Measurements from ENCODE around the gene GARIN5A.

The GARIN5A gene

DNA sequence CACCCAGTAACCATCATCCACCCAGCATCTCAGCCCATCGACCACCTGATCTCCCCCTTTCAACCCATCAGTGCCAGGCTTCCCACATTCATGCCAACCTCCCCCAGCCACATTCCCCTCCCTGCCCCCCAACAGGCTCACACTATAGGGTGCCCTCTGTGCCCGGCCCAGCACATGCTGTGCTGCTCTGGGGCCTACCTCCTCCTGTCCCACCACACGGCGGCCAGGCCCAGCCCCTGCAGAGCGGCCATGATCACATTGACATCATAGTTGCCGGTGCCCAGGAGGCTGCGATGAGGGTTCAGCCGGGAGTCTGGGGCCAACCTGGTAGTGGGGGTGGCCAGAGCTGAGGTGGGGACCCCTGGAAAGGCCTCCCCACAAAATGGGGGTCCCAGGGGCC lies 30.7 kb upstream of the GARIN5A start:
- no peak for DNase-seq

DNA sequence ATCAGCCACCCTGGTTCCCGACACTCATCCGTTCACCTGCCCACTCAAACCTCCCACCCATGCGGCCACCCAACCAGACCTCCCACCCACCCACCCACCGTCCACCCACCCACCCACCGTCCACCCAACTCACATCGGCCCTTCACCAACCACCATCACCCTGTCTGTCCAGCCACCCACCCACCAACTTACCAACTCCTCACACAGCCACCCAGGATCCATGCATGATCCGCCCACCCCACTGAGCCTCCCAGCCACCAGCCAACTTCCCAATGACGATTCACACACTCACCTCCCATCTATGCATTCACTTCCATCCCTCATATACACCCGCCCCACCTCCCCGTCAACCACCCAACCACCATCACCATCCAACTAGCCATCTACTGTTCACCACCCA lies 30.1 kb upstream of the GARIN5A start:
- no peak for DNase-seq

DNA sequence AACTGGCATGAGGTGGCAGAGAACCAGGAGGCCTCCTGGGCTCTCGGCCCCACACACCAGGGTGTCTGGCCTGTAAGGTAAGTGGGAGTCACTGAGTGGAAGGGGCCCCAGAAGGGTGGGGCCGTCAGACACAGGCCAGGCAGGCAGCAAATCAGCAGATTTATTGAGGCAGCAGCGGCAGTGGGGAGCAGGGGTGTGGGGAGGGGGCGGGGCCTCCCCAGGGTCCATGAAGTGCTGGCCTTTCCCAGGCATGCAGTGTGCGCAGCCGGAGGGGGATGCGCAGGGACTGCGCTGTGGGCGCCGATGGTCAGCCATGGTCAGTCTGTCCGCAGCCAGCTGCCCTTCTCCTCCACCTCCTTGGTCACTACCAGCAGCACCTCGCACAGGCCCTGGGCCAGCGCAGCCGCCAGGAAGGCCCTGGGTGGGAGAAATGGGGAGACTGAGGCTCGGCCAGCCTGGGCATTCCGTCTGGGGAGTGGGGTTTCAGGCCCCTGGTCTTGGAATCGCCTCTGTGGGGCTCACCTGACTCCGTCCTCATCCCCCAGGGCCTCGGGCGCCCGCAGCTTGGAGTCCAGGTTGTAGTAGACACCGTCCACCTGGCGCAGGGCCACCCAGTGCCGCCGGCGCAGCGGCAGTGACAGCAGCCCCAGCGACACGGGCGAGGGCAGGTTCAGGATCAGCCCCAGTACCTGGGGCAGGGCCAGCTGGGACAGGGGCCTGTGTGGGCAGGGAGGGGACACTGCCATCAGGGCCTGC lies 29.4 kb upstream of the GARIN5A start:
- DNase-seq: no peak

DNA sequence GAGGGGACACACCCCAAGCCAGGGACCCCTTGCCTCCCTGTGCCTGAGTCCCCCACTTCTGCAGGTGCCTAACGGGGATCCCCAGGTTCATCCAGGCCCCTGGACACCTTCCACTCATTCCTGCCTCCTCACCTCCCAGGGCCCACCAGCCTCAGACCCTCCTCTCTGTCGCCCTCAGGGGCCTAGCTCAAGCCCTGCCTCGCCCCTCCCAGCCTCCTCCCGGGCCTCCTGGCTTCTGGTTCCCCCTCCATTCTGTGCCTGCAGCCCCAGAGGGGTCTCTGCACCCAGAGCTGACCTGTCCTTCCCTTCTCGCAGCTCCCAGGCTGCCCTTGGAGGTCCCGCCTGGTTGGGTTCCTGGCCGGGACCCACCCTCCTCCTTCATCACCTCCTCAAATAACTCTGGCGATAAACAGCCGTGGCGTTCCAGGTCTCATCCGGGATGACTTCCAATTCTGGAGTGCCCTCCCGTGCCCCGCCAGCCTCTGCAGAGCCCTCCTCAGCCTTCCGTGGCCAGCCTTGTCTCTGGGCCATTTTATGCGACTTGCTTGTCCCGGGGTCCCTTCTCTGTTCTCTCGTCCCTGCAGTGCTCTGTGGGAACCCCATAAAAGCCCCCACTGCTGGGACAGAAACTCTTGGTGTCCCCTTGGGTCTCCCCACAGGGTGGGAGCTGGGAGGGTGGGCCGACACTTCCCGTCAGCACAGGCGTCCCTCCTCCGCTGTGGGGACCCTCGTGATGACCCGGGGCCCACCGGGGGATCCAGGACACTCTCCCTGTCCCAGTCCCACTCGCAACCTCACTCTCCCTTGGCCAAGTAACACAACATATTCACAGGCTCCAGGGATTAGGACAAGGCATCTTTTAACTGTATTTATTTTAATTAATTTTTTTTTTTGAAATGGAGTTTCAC lies 25.2 kb upstream of the GARIN5A start:
- DNase-seq: no peak

DNA sequence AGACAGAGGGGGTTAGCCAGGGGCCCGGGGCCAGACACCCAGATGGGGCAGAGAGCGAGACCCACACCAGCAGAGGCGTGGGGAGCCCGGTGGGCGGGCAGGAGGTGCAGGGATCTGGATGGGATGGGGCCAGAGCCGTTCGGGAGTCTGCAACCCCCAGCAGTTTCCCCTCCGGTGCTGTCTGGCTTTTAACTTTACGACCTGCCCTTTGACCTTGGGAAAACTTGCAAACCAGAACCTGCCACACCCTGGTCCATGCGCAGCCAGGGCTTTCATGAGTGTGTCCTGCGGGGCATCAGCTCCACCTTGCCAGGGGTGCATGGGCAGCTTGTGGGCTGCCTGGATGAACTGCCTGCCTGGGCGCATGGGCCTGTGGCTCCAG lies 24.5 kb upstream of the GARIN5A start:
- DNase-seq: no peak

DNA sequence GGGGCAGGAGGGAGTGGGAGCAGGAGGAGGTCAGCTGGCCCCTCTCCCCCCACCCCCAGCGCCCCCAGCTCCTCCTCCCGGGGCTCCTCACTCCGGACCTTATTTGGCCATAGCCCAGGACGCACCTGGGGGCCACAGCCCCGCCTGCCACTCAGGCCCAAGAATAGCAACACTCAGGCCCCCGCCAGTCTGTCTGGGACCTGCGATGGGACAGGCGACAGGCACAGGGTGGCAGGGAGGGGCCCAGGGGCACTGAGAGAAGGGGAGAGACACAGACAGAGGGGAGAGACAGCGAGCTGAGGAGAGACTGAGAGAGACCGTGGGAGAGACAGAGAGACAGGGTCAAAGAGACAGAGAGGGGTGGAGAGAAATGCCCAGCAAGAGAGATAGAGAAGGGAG lies 24.1 kb upstream of the GARIN5A start:
- DNase-seq: no peak

DNA sequence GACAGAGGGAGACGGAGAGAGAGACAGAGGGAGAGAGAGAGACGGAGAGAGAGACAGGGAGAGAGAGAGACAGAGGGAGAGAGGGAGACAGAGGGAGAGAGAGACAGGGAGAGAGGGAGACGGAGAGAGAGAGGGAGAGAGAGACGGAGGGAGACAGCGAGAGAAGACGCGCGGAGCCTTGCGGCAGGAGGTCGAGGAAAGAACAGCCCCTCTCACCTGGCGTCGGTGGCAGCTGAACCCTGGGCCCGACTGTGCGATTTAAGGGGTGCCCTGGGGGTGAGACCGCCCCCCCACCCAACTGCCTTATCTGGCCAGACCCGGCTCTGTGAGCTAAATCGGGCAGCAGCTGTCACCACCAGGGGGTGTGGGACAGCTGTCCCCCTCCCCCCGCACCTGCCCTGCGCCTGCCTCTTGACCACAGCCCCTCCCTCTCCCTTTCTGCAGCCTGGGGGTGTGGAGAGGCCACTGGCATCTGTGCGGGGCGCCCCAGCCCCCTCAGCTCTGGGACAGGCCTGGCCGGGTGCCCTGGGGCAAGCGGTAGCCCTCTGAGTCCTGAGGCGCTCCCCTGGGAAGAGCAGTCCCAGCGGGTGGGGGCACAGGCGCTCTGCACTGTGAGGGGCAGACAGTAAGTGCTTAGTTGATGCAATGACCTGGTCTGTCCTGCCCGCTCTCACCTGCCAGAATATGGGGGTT lies 23.6 kb upstream of the GARIN5A start:
- no peak for DNase-seq

DNA sequence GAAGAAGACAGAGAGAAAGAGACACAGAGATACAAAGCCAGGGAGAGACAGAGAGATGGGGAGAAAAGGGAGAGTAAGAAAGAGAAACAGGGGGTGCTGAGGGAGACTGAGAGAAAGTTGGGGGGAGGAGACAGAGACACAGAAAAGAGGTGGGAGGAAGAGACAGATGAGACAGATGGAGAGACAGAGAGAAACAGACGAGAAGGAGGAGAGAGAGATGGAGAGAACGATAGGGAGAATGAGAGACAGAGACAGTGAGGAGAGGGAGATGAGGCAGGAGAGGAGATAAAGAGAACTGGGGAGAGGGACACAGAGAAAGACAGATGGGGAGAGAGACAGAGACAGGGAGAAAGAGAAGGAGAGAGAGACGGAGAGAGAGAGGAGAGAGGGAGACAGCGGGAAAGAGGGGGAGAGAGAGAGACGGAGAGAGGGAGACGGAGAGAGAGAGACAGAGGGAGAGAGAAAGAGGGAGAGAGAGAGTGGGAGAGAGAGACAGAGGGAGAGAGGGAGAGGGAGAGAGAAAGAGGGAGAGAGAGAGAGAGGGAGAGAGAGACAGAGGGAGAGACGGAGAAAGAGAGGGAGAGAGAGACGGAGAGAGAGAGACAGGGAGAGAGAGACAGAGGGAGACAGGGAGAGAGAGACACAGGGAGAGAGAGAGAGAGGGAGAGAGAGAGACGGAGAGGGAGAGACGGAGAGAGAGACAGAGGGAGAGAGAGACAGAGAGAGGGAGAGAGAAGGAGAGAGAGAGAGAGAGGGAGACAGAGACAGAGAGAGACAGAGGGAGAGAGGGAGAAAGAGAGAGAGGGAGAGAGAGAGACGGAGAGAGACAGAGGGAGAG lies 21.8 kb upstream of the GARIN5A start:
- DNase-seq: no peak

DNA sequence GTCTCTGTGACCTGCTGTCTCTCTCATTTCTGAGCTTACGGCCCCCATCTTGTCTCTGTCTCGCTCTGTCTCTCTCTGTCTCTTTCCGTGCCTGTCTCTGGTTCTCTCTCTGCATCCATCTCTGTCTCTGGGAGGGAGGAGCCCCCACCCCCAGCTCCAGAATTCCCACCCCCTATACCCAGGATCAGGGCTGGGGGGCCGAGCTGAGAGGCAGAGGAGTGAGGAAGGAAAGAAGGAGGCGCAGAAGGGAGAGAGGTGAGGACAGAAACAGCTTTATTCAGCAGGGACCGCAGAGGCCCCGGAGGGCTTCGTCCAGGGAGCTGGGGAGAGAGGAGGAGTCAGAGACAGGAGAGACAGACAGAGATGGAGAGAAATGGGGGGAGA lies 20.4 kb upstream of the GARIN5A start:
- DNase-seq: no peak

DNA sequence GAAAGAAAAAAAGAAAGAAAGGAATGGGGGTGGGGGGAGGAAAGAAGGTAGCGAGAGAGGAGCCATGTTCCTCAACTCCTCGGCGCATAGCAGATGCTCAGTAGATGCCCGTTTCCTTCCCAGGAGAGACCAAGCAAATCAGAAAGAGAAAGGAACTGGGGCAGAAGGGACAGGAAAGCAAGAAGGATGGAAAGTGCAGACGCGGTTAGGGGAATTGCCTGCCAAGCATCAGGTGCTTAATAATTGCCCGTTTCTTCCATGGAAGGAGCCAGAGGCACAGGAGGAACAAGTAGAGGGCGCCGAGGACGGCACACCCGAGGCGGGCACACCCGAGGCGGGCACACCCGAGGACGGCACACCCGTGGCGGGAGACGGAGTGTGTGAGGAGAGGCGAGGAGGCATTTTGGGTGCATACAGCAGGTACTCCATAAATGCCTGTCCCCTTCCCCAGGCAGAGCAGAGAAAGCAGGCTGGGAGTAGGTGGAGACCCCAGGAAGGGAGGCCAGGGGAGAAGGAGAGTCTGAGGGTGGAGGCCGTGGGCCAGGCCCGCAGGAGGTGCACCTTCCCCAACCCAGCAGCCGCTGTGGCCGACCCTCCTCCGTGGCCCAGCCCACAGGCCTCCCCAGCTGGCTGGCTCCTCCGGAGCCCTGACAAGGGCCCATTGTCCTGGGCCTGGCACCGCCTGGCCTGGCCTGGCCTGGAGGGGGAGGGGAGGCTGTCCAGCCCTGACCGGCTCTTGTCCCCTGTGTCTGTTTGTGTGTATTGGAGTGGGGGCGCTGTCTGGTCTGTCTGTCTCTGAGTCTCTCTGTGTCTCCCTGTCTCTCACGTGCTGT lies 19.8 kb upstream of the GARIN5A start:
- DNase-seq: no peak

DNA sequence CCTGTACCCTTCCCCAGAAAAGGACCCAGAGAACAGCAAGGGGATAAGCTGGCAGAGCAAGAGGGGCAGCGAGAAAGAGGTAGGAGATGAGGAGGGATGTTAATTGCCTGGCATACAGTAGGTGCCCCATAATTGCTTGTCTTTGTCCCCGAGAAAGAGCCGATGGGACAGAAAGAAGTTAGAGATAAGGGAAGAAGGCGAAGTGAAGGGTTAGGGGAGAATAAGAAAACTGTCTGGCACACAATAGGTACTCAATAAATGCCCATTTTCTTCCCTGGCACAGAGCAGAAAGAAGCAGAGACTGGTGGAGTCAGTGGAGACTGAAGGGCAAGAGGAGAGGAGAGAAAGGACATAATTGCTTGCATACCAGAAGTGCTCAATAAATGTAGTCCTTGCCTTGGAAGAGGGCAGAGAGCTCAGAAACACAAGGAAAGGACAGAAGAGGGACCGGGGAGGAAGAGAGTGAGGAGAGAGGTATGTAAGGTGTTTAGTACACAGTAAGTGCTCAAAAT lies 18.4 kb upstream of the GARIN5A start:
- DNase-seq: no peak

DNA sequence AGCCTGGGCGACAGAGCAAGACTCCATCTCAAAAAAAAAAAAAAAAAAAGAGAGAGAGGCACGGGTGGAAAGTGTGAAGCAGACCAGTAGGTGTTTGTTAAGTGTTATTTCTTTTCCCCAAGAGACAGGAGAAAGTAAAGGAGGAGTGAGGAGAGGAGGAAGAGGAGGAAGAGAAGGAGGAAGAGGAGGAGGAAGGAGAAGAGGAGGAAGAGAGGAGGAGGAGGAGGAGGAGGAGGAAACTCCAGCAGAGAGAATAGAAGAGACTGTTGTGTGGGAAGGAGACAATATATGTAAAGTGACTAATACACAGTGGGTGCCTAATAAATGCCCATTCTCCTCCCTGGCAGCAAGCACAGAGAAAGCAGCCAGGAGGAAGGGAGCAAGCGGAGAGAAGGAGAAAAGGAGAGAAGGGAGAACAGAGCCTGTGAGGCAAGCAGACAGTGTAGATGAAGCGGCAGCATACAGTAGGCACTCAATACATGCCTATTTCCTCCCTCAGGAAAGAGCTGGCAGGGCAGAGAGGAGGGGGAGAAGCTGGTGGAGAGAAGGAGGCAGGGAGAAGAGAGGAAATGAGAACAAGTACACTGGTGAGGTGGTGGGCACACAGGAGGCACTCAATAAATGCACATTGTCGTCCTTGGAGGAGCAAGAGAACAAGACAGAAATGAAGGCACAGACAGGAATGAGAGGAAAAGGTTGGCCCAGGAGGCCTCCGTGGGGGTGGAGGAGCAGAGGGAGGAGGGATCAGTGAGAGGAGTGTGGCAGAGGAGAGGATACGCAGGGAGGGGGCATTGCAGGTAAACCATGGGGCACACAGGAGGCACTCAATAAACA lies 17.8 kb upstream of the GARIN5A start:
- no peak for DNase-seq

DNA sequence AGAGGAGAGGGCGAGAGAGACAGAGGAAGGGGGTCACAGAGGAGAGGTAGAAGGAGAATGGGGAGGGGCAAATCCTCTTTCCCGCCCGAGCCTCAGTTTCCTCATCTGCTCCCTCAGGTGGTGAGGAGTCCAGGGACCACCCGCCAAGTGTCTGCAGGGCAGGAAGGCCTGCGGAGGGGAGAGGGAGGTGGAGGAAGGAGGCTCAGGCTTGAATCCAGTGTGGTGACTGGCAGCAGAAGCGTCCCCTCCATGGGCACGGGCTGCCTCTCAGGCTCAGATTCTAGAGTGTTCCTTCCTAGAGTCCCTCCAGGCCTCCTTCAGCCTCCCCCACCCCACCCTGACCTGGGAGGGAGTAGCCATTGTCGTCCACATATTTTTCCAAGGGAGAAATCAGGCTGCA lies 16.5 kb upstream of the GARIN5A start:
- DNase-seq: no peak

DNA sequence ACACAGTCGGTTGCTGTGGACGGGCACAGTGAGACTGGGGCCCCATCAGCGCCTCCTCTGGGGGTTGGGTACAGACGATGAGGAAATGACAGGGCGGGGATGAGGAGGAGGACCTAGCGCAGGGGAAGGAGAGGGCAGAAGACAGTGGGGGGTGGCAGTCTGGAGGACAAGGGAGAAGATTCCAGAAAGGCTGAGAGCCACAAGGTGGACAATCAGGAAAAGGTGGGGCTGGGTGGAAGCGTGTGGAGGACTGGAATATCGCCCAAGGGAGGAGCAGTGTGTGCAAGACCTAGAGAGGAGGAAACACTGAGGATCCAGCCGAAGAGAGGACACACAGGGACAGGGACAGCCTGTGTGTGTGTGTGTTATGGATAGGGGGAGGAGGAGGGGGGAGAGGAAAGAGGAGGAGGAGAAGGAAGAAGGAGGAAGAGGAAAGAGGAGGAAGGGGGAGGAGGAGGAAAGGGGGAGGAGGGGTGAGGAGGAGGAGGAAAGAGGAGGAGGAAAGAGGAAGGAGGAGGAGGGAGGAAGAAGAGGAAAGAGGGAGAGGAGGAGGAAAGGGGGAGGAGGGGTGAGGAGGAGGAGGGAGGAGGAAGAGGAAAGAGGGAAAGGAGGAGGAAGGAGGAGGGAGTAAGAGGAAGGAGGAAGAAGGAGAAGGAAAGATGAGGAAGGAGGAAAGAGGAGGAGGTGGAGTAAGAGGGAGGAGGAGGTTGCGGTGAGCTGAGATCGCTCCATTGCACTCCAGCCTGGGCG lies 15.8 kb upstream of the GARIN5A start:
- no peak for DNase-seq

DNA sequence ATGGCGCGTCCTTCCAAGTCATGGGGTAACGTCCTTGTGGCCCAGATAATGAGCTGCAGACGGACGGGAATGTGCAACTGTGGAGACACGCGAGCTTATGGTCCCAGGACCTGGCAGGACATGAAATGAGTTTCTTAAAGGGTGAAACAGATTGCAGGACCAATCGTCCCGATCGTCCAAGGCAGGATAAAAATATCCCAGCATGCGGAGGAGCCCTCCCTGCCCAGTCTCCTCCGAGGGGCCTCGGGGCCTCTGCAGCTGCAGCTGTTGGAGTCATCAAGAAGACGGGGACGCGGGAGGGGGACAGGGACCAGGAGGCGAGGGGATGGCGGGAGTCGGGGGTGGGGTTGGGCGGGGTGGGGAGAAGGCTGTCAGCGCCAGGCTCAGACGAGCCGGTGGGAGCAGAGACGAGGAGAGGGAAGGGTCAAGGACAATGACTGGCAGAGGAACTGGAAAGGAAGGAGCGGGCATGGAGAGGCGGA lies 14.4 kb upstream of the GARIN5A start:
- DNase-seq: no peak

DNA sequence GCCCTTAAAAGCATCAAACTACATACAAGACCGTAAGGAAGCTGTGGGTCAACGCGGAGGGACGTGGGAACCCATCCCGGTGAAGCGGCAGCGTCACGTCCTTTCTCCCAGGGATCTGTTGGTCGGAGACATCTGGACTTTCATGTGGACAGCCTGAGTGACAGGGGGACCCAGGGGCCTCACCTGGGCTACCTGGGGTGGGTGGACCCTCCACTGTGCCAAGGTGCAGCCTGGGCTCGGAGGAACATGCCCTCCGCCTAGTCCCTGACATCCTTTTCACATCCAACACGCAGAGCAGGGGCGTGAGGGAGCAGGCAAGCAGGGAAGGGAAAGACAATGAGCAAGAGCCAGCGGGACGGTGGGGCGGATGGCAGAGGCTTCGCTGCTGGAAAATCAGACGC lies 13.8 kb upstream of the GARIN5A start:
- no peak for DNase-seq

DNA sequence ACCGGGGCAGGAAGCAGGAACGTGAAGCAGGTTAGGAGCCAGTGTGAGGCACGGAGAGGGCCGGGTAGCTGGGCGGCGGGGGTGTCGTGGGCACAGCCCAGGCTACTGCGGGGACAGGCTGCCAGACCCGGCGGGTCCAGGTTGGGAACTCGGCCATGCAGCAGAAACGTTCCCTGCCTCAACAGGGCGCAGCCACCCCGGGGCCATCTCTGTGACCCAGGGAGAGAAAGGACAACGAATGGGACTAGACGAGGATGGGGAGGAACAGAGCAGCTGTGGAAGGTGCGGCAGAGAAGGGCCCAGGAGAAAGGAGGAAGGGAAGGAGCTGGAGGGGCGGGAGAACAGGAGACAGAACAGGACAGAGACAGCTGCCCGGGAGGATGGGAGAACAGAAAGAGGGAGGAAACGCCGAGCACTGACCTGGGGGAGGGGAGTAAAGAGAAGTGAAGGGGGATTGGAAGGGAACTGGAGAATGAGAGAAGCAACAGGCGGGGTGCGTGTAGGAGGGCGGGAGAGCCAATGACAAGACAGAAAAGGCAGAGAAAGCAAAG lies 12.9 kb upstream of the GARIN5A start:
- DNase-seq: no peak

DNA sequence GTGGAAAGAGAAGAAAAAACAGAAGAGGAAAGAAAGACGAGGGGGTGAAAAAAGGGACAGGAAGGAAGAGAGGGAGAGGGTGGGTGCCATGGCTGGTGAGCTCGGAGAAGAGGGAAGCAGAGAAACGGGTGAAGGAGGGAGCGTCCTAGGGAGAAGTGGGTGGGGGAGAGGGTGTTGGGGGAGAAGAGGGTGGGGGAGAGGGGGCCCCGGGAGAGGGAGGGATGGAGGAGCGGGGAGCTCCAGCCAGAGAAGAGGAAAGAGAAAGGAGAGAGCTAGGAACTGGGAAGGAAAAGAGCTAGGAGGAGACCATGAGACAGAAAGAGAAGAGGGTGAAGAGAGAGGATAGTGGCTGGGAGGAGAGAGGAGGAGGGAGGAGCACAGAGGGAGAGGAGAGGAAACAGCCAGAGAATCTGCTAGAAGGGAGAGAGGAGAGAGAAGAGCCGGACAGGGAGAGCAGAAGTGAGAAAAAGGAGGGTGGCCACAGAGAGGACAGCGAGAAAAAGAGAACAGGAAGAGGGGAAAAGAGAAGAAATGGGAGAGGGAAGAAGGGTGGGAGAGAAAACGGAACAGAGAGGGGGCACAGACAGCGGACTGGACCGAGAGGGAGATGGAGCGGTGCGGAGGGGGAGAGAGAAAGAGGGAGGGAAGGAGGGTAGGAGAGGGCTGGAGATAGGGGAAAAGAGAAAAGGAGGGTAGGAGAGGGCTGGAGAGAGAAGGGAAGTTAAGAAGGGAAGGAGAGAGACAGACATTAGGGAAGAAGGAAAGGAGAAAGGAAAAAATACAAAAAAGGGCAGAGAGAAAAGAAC lies 11.9 kb upstream of the GARIN5A start:
- DNase-seq: no peak

All from hematopoietic multipotent progenitor cell treated with erythropoietin and hydrocortisone succinate and interleukin-3 and kit ligand, for 8 days (in vitro differentiated cells).